Measurements from ENCODE around the gene ETS1. TPM values are rescaled to one million over a fixed set of nuclear protein-coding genes. Genes with fewer than 3 reads are reported as not detected.
A peak's percentile ranks its signal among the peaks of the same experiment; 100 is the strongest.

ETS1 gene
- 45.3 TPM for total RNA-seq
- long read RNA-seq, transcript ETS1-201 (8 exons, 2,231 nt), result major isoform, 6 of 18 reads
- long read RNA-seq, partial matches to known transcripts, result 1 of 18 reads
- long read RNA-seq, other reads (novel, unspliced or antisense), result 11 of 18 reads

DNA sequence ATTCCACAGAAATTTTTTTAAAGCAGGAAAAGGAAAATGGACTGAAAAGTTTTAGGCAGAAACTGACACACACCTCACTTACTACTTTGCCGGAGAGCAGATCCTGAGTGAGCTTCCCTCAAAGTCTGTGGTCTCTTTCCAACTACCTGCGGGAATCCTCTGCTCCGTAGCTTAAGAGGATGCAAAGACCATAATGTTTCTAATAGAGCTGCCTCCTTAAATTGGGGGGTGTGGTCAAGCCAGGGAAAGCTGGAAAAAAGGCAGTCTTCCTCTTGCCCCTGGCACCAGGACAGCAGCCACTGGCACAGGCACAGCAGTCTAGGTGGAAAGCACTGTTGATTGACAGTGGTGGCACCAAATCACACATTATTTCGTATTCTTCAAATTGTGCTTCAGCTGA, at the start of gene ETS1:
TSS of gene ETS1 (minus strand) at position 144 of the 400 bp plus-strand sequence. CDS start 14,428 bp downstream, outside the sequence.
- H3K9me3 ChIP-seq (replicated peaks), result no peaks in the 10 kb centered on the region
- no peak for DNase-seq
- H3K4me1 ChIP-seq, result peaks cover 39% of the 10 kb centered on the region
- H3K4me3 ChIP-seq, result peak within 1 kb of the TSS; percentile 62
- TF ChIP-seq, protein P1, sequence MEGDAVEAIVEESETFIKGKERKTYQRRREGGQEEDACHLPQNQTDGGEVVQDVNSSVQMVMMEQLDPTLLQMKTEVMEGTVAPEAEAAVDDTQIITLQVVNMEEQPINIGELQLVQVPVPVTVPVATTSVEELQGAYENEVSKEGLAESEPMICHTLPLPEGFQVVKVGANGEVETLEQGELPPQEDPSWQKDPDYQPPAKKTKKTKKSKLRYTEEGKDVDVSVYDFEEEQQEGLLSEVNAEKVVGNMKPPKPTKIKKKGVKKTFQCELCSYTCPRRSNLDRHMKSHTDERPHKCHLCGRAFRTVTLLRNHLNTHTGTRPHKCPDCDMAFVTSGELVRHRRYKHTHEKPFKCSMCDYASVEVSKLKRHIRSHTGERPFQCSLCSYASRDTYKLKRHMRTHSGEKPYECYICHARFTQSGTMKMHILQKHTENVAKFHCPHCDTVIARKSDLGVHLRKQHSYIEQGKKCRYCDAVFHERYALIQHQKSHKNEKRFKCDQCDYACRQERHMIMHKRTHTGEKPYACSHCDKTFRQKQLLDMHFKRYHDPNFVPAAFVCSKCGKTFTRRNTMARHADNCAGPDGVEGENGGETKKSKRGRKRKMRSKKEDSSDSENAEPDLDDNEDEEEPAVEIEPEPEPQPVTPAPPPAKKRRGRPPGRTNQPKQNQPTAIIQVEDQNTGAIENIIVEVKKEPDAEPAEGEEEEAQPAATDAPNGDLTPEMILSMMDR (IDR thresholded peaks at IDR 0.05; ENCODE audit: borderline replicate concordance), result no peak
- H3K36me3 ChIP-seq, result no peaks in the 10 kb centered on the region
- intact Hi-C loops (cut with micrococcal nuclease), result no loop called here
- no peaks in the 10 kb centered on the region for H3K27me3 ChIP-seq (ENCODE audit: low read depth)
- H3K27ac ChIP-seq (replicated peaks), result peak within 1 kb of the TSS; percentile 76

DNA sequence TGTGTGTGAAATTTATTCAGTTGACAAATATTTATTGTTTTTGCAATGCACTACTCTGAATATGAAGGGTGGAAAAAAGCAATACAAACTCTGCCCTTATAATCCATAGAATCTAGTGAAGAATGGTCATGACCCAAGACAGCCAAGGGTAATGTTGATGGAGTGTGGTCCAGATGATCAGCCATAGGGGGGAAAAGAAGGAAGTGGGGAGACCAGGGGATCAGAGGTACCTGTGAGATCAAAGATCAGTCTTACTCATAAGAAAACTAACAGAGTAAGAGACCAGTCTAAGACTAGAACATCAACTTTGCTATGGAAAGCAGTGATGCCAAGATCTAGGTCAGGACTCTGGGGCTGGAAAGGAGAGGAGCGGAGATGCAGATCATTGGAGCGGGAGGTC, 47.0 kb upstream of the ETS1 start:
- DNase-seq, result no peak
- TF ChIP-seq, protein P1 (IDR thresholded peaks at IDR 0.05; ENCODE audit: borderline replicate concordance), result no peak
- H3K4me3 ChIP-seq, result no peak overlapping the region
- H3K4me1 ChIP-seq, result peaks cover 14% of the 10 kb centered on the region
- no peak overlapping the region for H3K27ac ChIP-seq (replicated peaks)
- peaks cover 10% of the 10 kb centered on the region for H3K27me3 ChIP-seq (ENCODE audit: low read depth)
- intact Hi-C loops (cut with micrococcal nuclease), result loop anchor here (5.0 kb wide), 3 partner anchors 198 to 457 kb away; no protein-coding TSS in a partner anchor
- H3K9me3 ChIP-seq (replicated peaks), result peaks cover 3% of the 10 kb centered on the region
- H3K36me3 ChIP-seq, result no peaks in the 10 kb centered on the region

GRCh38 chr11:128633384-128633965, 46.1 kb upstream of the ETS1 start:
- peaks cover 10% of the 10 kb centered on the region for H3K27me3 ChIP-seq (ENCODE audit: low read depth)
- intact Hi-C loops (cut with micrococcal nuclease), result loop anchor here (5.0 kb wide), 3 partner anchors 199 to 456 kb away; no protein-coding TSS in a partner anchor
- no peak for DNase-seq
- H3K4me3 ChIP-seq, result no peak overlapping the region
- H3K27ac ChIP-seq (replicated peaks), result no peak overlapping the region
- no peaks in the 10 kb centered on the region for H3K36me3 ChIP-seq
- TF ChIP-seq, protein P1 (IDR thresholded peaks at IDR 0.05; ENCODE audit: borderline replicate concordance), result no peak
- H3K4me1 ChIP-seq, result peaks cover 14% of the 10 kb centered on the region
- peaks cover 3% of the 10 kb centered on the region for H3K9me3 ChIP-seq (replicated peaks)

DNA sequence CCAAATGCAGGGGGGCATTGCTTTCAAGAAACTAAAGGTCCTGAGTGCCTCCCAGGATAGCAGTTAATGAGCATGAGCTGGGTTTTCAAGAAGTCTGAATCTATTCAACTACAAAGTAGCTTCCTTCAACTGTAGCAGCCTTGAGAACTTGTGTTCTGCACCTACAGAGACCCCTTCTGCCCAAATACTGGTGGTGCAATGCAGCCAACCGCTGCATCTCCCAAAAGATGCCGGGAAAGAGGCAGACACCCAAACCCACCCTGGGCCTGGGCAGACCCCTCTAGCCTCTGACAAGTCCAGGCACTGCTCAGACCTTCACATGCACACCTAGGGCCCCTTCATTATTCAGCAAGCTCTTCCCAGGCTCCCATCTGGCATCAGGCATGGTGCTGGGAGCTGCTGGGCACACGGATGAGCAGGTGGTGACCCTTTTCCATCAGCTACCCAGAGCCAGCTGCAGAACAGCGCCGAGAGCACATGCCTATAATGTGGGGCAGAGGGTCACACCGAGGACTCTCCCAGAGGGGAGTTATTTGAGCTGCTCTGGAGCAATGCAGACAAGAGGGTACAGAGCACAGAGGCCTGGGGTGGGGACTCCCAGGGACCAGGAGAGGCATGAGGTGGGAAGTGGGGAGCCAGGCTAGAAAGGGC, 44.9 kb upstream of the ETS1 start:
- Histone ChIP-seq H3K36me3 (no peaks in the 10 kb centered on the region), H3K27ac (replicated peaks) (no peak overlapping the region), H3K9me3 (replicated peaks) (no peaks in the 10 kb centered on the region), H3K27me3 (ENCODE audit: low read depth) (peaks cover 1% of the 10 kb centered on the region), H3K4me1 (peaks cover 19% of the 10 kb centered on the region), H3K4me3 (no peak overlapping the region)
- DNase-seq, result no peak
- intact Hi-C loops (cut with micrococcal nuclease), result loop anchor here (5.0 kb wide), 3 partner anchors 200 to 455 kb away; no protein-coding TSS in a partner anchor
- TF ChIP-seq, protein P1 (IDR thresholded peaks at IDR 0.05; ENCODE audit: borderline replicate concordance), result peak; percentile 85

DNA sequence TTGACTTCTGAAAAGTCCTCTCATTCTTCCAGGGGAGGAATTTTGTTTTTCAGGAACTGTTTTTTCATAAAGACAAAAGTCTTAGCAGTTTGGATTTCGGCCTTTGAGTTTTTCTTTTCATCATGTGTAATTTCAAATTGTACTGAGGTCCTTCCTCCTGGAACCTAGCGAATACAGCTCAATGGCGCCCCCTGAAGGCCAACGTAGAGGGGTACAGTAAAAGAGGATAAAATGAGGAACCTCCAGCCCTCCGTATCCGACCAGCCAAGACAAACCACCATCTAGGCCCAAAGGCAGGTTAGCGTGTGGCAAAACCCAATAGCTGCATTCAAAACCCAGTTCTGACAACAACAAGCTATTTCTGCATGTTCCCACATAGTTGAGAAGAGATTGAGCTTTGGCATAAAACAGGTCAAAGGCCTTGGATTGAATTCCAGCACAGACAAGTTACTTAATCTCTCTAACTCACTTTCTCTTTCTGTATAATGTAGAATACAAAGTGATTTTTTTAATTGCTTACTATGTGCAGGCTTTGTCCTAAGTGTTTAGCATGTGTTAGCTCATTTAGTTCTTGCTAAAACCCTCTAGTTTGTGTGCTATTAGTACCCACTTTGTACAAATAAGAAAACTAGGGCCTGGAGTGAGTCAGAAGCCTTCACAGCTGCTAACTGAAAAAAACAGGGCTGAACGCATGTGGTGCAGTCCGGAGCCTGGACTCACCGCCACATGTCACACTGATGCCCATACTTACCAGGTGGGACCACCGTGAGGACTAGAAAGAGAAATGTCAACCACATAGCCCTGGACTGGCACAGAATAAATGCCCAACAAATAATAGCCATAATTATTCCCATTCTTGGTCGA, 43.2 kb upstream of the ETS1 start:
- peak; percentile 87 for DNase-seq
- Histone ChIP-seq H3K36me3 (no peaks in the 10 kb centered on the region), H3K9me3 (replicated peaks) (no peaks in the 10 kb centered on the region), H3K27ac (replicated peaks) (peak overlapping the region; percentile 47), H3K27me3 (ENCODE audit: low read depth) (no peaks in the 10 kb centered on the region), H3K4me3 (no peak overlapping the region), H3K4me1 (peaks cover 19% of the 10 kb centered on the region)
- intact Hi-C loops (cut with micrococcal nuclease), result loop anchor here (5.0 kb wide), 3 partner anchors 202 to 453 kb away; no protein-coding TSS in a partner anchor
- TF ChIP-seq, protein P1 (IDR thresholded peaks at IDR 0.05; ENCODE audit: borderline replicate concordance), result peak; percentile 89

All from left ventricle myocardium inferior (tissue), 1 donor.